Daoy (cell line): ENCODE results near the gene ZNF593OS. TPM values are rescaled to one million over a fixed set of nuclear protein-coding genes. Genes with fewer than 3 reads are reported as not detected.

Source experiments
- DNase-seq: peaks from one replicate; pipeline ENCODE4 v3.0.0-alpha.2; 2015; ENCODE audit warnings: low read depth
- total RNA-seq: library from RNA; depleted of rRNA; stranded (reverse); fragments of >200 nt; shearing (Covaris generic); gene quantifications from 2 replicates; pipeline ENCODE4 v1.2.3, GENCODE V29; 2014; rRNA removed

The ZNF593OS gene
- total RNA-seq, 1 experiment from 2014 or later, result not detected

GRCh38 chr1:26126321-26127084 lies 45.1 kb downstream of the ZNF593OS start:
- peak; percentile 84 for DNase-seq

GRCh38 chr1:26125946-26126320 lies 45.7 kb downstream of the ZNF593OS start:
- DNase-seq, result no peak

GRCh38 chr1:26125382-26125781 lies 46.2 kb downstream of the ZNF593OS start:
- no peak for DNase-seq

GRCh38 chr1:26124418-26125331 lies 47.0 kb downstream of the ZNF593OS start:
- DNase-seq, result no peak

- DNase-seq, result peak; percentile 78
Observed at GRCh38 chr1:26122988-26123973, 48.4 kb downstream of the ZNF593OS start.

- peak; percentile 41 for DNase-seq
Observed at GRCh38 chr1:26121854-26122773, 49.5 kb downstream of the ZNF593OS start.

- DNase-seq, result no peak
Observed at GRCh38 chr1:26119892-26120608, 51.6 kb downstream of the ZNF593OS start.

Other genes with a start within 250 kb of the ZNF593OS start
- 7.7 and 9.0 TPM in 2 replicates for gene PAFAH2, start 173.8 kb downstream of the ZNF593OS start, total RNA-seq
- gene EXTL1, start 150.1 kb downstream of the ZNF593OS start, total RNA-seq, result 0.06 and 0.15 TPM in 2 replicates
- 0.18 TPM in 1 of 2 replicates, not detected in the other for gene SLC30A2, start 125.7 kb downstream of the ZNF593OS start, total RNA-seq
- gene TRIM63, start 104.2 kb downstream of the ZNF593OS start, total RNA-seq, result not detected in 2 replicates
- gene PDIK1L, start 60.0 kb downstream of the ZNF593OS start, total RNA-seq, result 9.4 and 12.2 TPM in 2 replicates
- gene FAM110D, start 12.8 kb downstream of the ZNF593OS start, total RNA-seq, result 0.51 TPM in 1 of 2 replicates, not detected in the other
- not detected in 2 replicates for gene C1orf232, start 2.9 kb downstream of the ZNF593OS start, total RNA-seq
- gene ZNF593, start 1.9 kb downstream of the ZNF593OS start, total RNA-seq, result 14.5 and 39.7 TPM in 2 replicates
- 1.3 TPM in 2 replicates for gene CNKSR1, start 5.7 kb upstream of the ZNF593OS start, total RNA-seq
- not detected in 2 replicates for gene CATSPER4, start 18.8 kb upstream of the ZNF593OS start, total RNA-seq
- gene CEP85, start 62.4 kb upstream of the ZNF593OS start, total RNA-seq, result 27.4 and 34.5 TPM in 2 replicates
- 50.6 and 66.8 TPM in 2 replicates for gene SH3BGRL3, start 108.3 kb upstream of the ZNF593OS start, total RNA-seq
- 6.0 and 9.0 TPM in 2 replicates for gene UBXN11, start 134.8 kb upstream of the ZNF593OS start, total RNA-seq
- gene CD52, start 146.1 kb upstream of the ZNF593OS start, total RNA-seq, result not detected in 2 replicates
- gene CRYBG2, start 182.3 kb upstream of the ZNF593OS start, total RNA-seq, result 0.34 and 0.51 TPM in 2 replicates
- gene ZNF683, start 200.9 kb upstream of the ZNF593OS start, total RNA-seq, result not detected in 2 replicates
- 0.86 TPM in 1 of 2 replicates, not detected in the other for gene LIN28A, start 239.0 kb upstream of the ZNF593OS start, total RNA-seq